GM10847 (cell line): ENCODE data around the gene PEX13.

Source experiments
- POLR2A ChIP-seq: IDR thresholded peaks from 2 replicates; pipeline ENCODE4 v1.6.1; 2011; ENCODE audit not compliant: insufficient read length; ENCODE audit errors: extremely low read depth

PEX13 gene

DNA sequence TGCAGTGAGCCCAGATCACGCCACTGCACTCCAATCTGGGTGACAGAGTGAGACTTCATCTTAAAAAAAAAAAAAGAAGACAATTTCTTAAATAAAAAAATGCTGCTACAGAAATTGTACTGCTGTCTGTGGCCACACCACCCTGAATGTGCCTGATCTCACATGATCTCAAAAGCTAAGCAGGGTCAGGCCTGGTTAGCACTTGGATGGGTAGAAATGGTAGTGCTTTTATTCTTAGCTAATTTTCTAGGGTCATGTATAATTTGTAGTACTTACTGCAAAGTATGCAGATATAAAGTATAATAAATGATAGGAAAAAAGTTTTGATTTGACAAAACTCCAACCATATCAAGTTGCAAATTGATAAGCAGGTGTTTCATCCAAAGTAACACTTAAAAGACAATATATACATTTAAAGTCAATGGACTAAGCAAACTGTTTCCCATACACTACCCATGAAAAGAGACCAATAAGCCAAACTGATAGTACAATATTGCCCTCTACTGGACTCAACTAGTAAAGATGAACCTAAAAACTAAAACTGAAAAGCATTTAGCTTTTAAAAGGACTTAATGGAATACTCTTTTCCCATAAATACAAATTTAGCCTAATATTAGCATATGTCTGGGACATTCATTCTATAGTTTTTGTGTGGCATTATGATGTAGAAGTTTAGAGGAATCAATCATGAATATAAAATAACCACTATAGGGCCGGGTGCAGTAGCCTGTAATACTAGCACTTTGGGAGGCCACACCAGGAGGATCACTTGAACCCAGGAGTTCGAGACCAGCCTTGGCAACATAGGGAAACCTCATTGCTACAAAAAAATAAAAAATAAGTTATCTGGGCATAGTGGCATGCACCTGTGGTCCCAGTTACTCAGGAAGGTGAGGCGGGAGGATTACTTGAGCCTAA lies 18.6 kb upstream of the PEX13 start:
- no peak for TF ChIP-seq POLR2A

GRCh38 chr2:61005736-61006135 lies 11.8 kb upstream of the PEX13 start:
- TF ChIP-seq POLR2A, result no peak

GRCh38 chr2:61006486-61007105 lies 10.9 kb upstream of the PEX13 start:
- TF ChIP-seq POLR2A, result no peak

DNA sequence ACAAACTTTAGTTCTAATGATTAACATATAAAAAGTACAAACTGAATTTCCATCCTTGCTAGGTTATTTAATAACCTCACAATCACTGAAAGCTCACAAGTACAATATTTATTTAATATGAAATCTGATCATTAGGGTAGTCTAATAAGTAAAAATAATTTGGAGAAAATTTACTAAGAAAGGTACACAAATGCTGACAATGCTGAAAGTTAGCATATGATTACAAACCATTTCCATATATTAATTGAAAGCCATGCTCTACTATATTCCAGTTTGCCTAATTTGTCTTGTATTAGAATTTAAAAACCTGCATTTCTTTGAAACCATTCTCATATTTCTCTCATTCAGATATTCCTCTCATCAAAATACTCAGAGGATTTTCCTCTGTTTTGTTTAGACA lies 8.2 kb upstream of the PEX13 start:
- no peak for TF ChIP-seq POLR2A

GRCh38 chr2:61011678-61012077 lies 5.8 kb upstream of the PEX13 start:
- no peak for TF ChIP-seq POLR2A

GRCh38 chr2:61013382-61013781 lies 4.1 kb upstream of the PEX13 start:
- no peak for TF ChIP-seq POLR2A

- TF ChIP-seq POLR2A, result no peak
Observed at GRCh38 chr2:61014763-61015162, 2.8 kb upstream of the PEX13 start.

GRCh38 chr2:61015976-61016375 lies 1.5 kb upstream of the PEX13 start:
- TF ChIP-seq POLR2A, result no peak

- no peak for TF ChIP-seq POLR2A
Observed at GRCh38 chr2:61016392-61017002, 1.0 kb upstream of the PEX13 start.

- peak; percentile 50 for TF ChIP-seq POLR2A
Observed at GRCh38 chr2:61017003-61017555, 441 bp upstream of the PEX13 start.

- no peak for TF ChIP-seq POLR2A
Observed at GRCh38 chr2:61018318-61018755, 817 bp downstream of the PEX13 start.

GRCh38 chr2:61018798-61019197 lies 1.3 kb downstream of the PEX13 start:
- TF ChIP-seq POLR2A, result no peak

DNA sequence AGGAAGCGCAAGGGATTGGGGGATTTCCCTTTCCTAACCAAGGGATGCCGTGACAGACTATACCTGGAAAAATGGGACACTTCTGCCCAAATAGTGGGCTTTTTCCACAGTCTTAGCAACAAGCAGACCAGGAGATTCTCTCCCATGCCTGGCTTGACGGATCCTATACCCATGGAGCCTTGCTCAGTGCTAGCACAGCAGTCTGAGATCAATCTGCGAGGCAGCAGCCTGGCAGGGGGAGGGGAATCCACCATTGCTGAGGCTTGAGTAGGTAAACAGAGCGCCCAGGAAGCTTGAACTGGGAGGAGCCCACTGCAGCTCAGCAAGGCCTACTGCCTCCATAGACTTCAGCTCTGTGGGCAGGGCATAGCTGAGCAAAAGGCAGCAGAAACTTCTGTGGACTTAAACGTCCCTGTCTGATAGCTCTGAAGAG lies 3.7 kb downstream of the PEX13 start:
- no peak for TF ChIP-seq POLR2A

DNA sequence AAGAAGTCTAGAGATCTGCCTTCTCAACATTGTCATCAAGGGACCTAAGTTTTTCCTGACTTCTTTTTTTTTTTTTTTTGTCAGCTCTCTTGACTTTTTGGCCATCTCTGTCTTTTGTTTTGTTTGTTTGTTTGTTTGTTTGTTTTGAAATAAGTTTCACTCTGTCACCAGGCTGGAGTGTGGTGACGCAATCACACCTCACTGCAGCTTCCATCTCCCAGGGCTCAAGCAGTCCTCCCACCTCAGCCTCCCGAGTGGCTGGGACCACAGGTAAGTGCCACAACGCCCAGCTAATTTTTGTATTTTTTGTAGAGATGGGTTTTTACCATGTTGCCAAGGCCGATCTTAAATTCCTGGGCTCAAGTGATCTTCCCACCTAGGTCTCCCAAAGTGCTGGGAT lies 6.2 kb downstream of the PEX13 start:
- no peak for TF ChIP-seq POLR2A

- TF ChIP-seq POLR2A, result no peak
Observed at GRCh38 chr2:61029533-61029932, 12.0 kb downstream of the PEX13 start.

DNA sequence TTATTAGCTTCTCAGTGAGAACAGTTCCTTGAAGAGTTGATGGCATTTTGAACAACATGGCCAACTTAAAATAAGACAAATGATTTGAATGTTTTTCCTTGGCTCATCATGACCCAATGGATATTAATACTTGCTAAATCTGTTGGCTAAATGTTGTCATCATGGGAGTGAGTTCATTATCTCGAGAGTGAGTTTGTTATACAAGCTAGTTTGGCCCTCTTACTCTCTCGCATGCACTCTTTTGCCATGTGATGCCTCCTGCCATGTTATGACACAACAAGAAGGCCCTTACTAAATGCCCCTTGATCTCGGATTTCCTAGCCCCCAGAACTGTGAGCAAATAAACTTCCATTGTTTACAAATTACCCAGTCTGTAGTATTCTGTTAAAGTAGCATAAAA lies 25.3 kb downstream of the PEX13 start:
- TF ChIP-seq POLR2A, result no peak

DNA sequence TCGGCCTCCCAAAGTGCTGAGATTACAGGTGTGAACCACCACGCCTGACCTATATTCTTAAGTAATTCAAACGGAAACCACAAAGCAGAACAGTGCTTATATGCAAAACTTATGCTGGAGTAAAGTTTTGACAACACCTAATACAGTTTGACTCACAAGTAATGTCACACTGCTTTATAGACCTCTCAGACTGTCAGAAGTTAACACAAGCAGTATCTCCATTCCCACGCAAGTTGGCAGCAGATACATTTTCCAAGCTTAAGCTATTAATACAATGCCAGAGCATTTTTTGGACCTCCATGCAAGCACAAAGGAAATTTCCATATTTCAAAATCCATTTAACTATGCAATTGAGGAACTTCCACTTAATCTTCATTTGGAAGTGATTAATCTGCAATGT lies 27.1 kb downstream of the PEX13 start:
- TF ChIP-seq POLR2A, result no peak
